OCI-LY3 (cell line): ENCODE data around the gene RAB7A.
A peak's percentile ranks its signal among the peaks of the same experiment; 100 is the strongest.

Experiments
- H2AFZ ChIP-seq: fragments of 200-600, 300-600 bp; shearing (Covaris generic); 2 replicates; pipeline ENCODE4 v1.6.0; 2014; ENCODE audit warnings: antibody characterized with exemption, low read depth, low read length
- H3K27ac ChIP-seq: fragments of 200-600, 300-600 bp; sonication (generic); 2 replicates; pipeline ENCODE4 v1.5.1; 2014; ENCODE audit warnings: mild to moderate bottlenecking, low read length, moderate library complexity, mixed read lengths
- H3K27me3 ChIP-seq: fragments of 200-600, 300-600 bp; sonication (generic); 2 replicates; pipeline ENCODE4 v1.6.1; 2014; ENCODE audit warnings: low read depth, low read length, mixed read lengths
- H3K36me3 ChIP-seq: fragments of 200-600, 300-600 bp; sonication (generic); replicated peaks from 2 replicates; pipeline ENCODE3; 2014; ENCODE audit warnings: low read depth, low read length, mixed read lengths
- H3K4me1 ChIP-seq: fragments of 300-600, 200-600 bp; sonication (generic); 2 replicates; pipeline ENCODE4 v1.6.1; 2014; ENCODE audit warnings: low read length, mixed read lengths
- H3K4me2 ChIP-seq: fragments of 200-600, 300-600 bp; sonication (generic); 2 replicates; pipeline ENCODE4 v1.6.1; 2014; ENCODE audit warnings: low read length, mixed read lengths
- H3K4me3 ChIP-seq: fragments of 300-600, 200-600 bp; sonication (generic); 2 replicates; pipeline ENCODE4 v1.5.1; 2014; ENCODE audit warnings: antibody characterized with exemption, mild to moderate bottlenecking, low read length, moderate library complexity
- H3K79me2 ChIP-seq: fragments of 300-600, 200-600 bp; shearing (Covaris generic); 2 replicates; pipeline ENCODE4 v1.6.1; 2014; ENCODE audit warnings: mild to moderate bottlenecking, low read length, mixed read lengths
- H3K9ac ChIP-seq: fragments of 300-600, 200-600 bp; shearing (Covaris generic); 2 replicates; pipeline ENCODE4 v1.6.0; 2014; ENCODE audit warnings: mild to moderate bottlenecking, low read length, moderate library complexity
- H3K9me3 ChIP-seq: fragments of 200-600, 300-600 bp; shearing (Covaris generic); 2 replicates; pipeline ENCODE4 v1.6.1; 2014; ENCODE audit warnings: low read length, mixed read lengths; ENCODE audit not compliant: insufficient read depth
- H4K20me1 ChIP-seq: fragments of 200-600, 300-600 bp; sonication (generic); 2 replicates; pipeline ENCODE4 v1.6.1; 2016; ENCODE audit warnings: low read length, mixed read lengths; ENCODE audit not compliant: insufficient read depth
- EZH2phosphoT487 ChIP-seq: fragments of 200-600 bp; shearing (Covaris generic); IDR thresholded peaks from 2 replicates; pipeline ENCODE4 v1.6.1; 2018; ENCODE audit warnings: antibody characterized with exemption, mixed run types, low read depth
- TF ChIP-seq, protein P1 (sequence below): fragments of 200-600, 300-600 bp; sonication (generic); IDR thresholded peaks from 2 replicates; pipeline ENCODE4 v1.5.1; 2014; ENCODE audit warnings: antibody characterized with exemption, low read length, low read depth

RAB7A gene

DNA sequence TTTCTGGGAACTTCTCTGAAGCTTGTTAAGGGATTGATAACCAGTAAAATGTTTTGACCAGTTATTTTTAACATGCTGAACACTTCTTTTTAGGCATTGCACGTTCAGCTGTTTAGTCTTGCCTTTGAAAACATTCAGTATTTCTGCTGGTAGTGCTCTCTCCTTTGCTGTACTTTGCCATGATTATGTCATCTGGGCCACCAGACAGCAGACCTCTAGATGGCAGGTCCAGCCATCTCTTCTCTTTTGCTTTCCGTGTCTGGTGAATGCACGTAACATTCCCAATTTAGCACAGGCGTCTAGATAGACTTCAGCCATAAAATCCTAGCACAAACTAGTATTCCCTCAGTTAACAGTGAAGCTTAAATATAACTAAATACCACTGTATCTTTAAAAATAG, 57.8 kb downstream of the RAB7A start:
- Histone ChIP-seq H3K27ac (no peak overlapping the region), H3K9ac (no peak overlapping the region), H4K20me1 (peaks cover 98% of the 10 kb centered on the region), H3K4me3 (no peak overlapping the region), H3K27me3 (no peaks in the 10 kb centered on the region), H3K4me2 (no peak overlapping the region), H2AFZ (no peak overlapping the region), H3K79me2 (peaks cover 98% of the 10 kb centered on the region), H3K36me3 (no peaks in the 10 kb centered on the region), H3K4me1 (peaks cover 24% of the 10 kb centered on the region), H3K9me3 (no peaks in the 10 kb centered on the region)
- TF ChIP-seq EZH2phosphoT487 = no peak
- TF ChIP-seq, protein P1, sequence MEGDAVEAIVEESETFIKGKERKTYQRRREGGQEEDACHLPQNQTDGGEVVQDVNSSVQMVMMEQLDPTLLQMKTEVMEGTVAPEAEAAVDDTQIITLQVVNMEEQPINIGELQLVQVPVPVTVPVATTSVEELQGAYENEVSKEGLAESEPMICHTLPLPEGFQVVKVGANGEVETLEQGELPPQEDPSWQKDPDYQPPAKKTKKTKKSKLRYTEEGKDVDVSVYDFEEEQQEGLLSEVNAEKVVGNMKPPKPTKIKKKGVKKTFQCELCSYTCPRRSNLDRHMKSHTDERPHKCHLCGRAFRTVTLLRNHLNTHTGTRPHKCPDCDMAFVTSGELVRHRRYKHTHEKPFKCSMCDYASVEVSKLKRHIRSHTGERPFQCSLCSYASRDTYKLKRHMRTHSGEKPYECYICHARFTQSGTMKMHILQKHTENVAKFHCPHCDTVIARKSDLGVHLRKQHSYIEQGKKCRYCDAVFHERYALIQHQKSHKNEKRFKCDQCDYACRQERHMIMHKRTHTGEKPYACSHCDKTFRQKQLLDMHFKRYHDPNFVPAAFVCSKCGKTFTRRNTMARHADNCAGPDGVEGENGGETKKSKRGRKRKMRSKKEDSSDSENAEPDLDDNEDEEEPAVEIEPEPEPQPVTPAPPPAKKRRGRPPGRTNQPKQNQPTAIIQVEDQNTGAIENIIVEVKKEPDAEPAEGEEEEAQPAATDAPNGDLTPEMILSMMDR = no peak

DNA sequence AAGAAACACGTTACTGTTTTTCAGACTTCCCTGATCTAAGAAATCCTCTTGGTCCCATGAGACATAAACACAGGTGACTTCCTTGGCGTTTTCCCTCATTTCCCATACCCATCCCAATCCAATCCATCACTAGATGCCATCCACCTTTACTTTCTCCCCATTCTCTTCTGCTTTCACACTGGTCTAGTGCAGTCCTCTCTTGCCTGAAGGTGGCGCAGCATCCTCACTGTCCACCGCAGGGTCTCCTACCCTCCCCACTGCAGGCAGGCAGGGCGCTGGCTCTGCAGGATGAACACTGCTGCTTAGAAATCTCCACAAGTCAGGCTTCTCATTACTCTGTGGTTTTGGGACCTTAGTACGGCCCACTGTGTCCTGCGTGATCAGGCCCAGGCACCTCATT, 58.2 kb downstream of the RAB7A start:
- H3K27ac ChIP-seq = no peak overlapping the region
- no peak overlapping the region for H3K4me3 ChIP-seq

DNA sequence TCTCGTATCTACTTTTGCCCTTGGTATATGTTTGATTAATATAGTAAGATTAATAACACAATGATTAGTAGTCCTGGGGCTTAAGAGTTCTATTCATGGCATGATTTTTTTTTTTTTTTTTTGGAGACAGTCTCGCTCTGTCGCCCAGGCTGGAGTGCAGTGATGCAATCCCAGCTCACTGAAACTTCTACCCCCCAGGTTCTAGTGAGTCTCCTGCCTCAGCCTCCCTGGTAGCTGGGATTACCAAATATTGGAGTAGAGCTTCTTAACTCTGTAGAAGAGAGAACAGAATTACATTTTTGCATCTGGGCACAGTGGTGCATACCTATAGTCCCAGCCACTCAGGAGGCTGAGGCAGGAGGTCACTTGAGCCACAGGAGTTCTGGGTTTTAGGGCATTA, 58.9 kb downstream of the RAB7A start:
- no peak overlapping the region for H3K4me3 ChIP-seq
- H3K79me2 ChIP-seq = peaks cover 98% of the 10 kb centered on the region
- H3K4me1 ChIP-seq = peaks cover 29% of the 10 kb centered on the region
- peaks cover 98% of the 10 kb centered on the region for H4K20me1 ChIP-seq
- H2AFZ ChIP-seq = no peak overlapping the region
- TF ChIP-seq EZH2phosphoT487 = no peak
- TF ChIP-seq, protein P1 = no peak
- no peak overlapping the region for H3K27ac ChIP-seq
- no peak overlapping the region for H3K9ac ChIP-seq
- H3K9me3 ChIP-seq = no peaks in the 10 kb centered on the region
- H3K36me3 ChIP-seq = no peaks in the 10 kb centered on the region
- H3K27me3 ChIP-seq = no peaks in the 10 kb centered on the region
- H3K4me2 ChIP-seq = no peak overlapping the region

More for the DNA sequence above, 58.2 kb downstream of the RAB7A start:
- TF ChIP-seq EZH2phosphoT487 = no peak
- TF ChIP-seq, protein P1 = peak; percentile 63
- H3K36me3 ChIP-seq = no peaks in the 10 kb centered on the region
- H3K9ac ChIP-seq = no peak overlapping the region
- no peak overlapping the region for H2AFZ ChIP-seq
- H3K79me2 ChIP-seq = peaks cover 98% of the 10 kb centered on the region
- H3K4me2 ChIP-seq = no peak overlapping the region
- H4K20me1 ChIP-seq = peaks cover 98% of the 10 kb centered on the region
- peaks cover 27% of the 10 kb centered on the region for H3K4me1 ChIP-seq
- no peaks in the 10 kb centered on the region for H3K27me3 ChIP-seq
- no peaks in the 10 kb centered on the region for H3K9me3 ChIP-seq

DNA sequence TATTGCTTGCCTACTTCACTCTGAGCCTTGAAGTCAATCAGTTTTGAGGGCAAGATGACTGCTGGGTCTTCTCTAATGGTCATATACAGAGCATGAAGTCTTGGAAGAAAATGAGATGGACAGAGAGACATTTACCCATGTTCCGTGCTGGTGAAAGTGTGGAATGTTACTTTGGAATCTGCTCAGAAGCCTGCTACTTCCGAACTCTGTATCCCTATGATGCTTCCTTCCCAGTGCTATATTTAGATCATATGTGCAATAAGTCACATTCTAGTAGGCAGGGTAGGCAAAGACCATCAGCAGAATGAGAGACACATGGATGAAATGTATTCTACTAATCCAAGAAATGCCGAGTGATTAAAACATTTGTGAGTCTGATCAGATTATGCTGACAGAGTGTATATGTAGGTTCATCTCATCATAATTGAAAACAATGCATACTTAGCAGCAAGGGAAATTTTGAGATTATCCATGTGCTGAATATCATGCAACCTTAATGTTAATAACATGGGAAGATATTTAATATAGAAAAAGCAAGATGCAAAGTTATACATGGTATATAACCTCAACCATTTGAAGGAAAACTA, 60.5 kb downstream of the RAB7A start:
- Histone ChIP-seq H3K9me3 (no peaks in the 10 kb centered on the region), H2AFZ (no peak overlapping the region), H3K79me2 (peaks cover 98% of the 10 kb centered on the region), H3K36me3 (no peaks in the 10 kb centered on the region), H3K27ac (no peak overlapping the region), H3K27me3 (no peaks in the 10 kb centered on the region), H3K9ac (no peak overlapping the region), H3K4me2 (0 out of 2 replicates have a peak overlapping the region, but pooled peaks have one; percentile 29), H3K4me3 (no peak overlapping the region), H4K20me1 (peaks cover 96% of the 10 kb centered on the region), H3K4me1 (peaks cover 29% of the 10 kb centered on the region)
- no peak for TF ChIP-seq EZH2phosphoT487
- TF ChIP-seq, protein P1 = no peak
